Measurements from ENCODE around the gene PML. TPM values are rescaled to one million over a fixed set of nuclear protein-coding genes. Genes with fewer than 3 reads are reported as not detected.

PML gene
- total RNA-seq, 1 experiment from 2014 or later: 24.6 TPM

DNA sequence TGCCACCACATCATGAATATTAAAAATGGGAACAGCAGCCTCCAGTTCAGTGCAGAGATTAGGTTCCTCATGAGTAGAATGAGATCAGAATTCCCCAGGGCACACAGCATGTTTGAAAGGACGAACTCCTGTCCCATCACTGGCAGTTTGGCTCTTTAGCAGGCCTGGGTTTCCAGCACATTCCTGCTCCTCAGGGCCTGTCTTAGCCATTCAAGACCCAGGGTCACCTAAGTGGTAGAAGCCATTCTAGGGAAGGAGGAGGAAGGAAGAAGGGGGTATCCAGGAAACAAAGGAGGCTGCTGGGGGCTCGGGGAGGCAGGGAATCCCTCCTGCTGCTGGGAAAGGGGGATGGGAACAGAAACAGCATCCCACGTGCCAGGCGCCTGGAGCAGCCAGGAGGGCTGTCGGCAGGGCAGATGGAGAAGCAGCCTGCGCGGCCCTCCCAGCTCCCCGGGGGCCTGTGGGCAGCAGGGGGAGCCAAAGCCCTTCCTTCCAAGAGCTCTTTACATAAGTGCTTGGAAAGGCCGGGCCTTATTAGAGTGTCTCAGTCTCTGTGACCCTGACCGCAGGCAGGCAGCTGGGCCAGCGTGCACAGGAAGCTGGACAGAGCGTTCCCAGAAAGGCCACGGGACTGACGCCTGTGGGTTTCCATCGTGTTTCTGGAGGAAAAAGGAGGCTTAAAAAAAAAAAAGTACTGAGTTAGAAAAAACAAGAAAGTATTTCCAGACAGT lies 43.5 kb upstream of the PML start:
- Histone ChIP-seq H3K9me3 (ENCODE audit: control insufficient read depth, low read depth, low read length) (no peaks in the 10 kb centered on the region), H3K14ac (ENCODE audit: insufficient read depth, low read length) (no peak overlapping the region), H2AFZ (ENCODE audit: low read length) (no peak overlapping the region), H3K27me3 (ENCODE audit: insufficient read depth, low read length) (no peaks in the 10 kb centered on the region), H3K4me1 (ENCODE audit: insufficient read depth, low read length) (no peaks in the 10 kb centered on the region), H2BK120ac (ENCODE audit: low read depth, low read length, poor library complexity, severe bottlenecking) (no peak overlapping the region), H3K23ac (ENCODE audit: insufficient read length, low read depth, low read length) (no peak overlapping the region), H3K27ac (ENCODE audit: insufficient read length, low read depth, low read length) (no peak overlapping the region), H3K18ac (ENCODE audit: insufficient read length, low read depth, low read length) (no peak overlapping the region), H4K20me1 (ENCODE audit: control insufficient read depth, insufficient read depth, insufficient read length) (no peaks in the 10 kb centered on the region), H2BK12ac (ENCODE audit: insufficient read length, low read depth, low read length) (no peak overlapping the region), H4K91ac (ENCODE audit: insufficient read length, low read depth, low read length) (no peak overlapping the region), H2BK20ac (ENCODE audit: low read depth, low read length, poor library complexity, severe bottlenecking) (no peak overlapping the region), H3K4ac (ENCODE audit: low read depth, low read length) (no peak overlapping the region), H3T11ph (ENCODE audit: low read length) (no peak overlapping the region), H2BK15ac (ENCODE audit: low read depth, low read length) (no peak overlapping the region), H3K23me2 (ENCODE audit: insufficient read length, low read depth, low read length, poor library complexity, severe bottlenecking) (no peaks in the 10 kb centered on the region), H4K8ac (replicated peaks; ENCODE audit: insufficient read length, low read depth, low read length) (no peak overlapping the region), H3K56ac (ENCODE audit: insufficient read length, low read depth, low read length) (no peak overlapping the region), H3K9ac (ENCODE audit: extremely low read depth, insufficient read length, low read length) (no peak overlapping the region), H2AK5ac (ENCODE audit: insufficient read length, low read length) (no peak overlapping the region), H3K79me1 (ENCODE audit: insufficient read depth, low read depth, low read length, poor library complexity, severe bottlenecking) (no peaks in the 10 kb centered on the region), H3K4me2 (ENCODE audit: insufficient read depth, insufficient read length, low read length) (no peak overlapping the region), H3K79me2 (ENCODE audit: insufficient read depth, low read length) (no peaks in the 10 kb centered on the region), H2BK5ac (ENCODE audit: insufficient read length, low read length) (no peak overlapping the region), H4K5ac (ENCODE audit: insufficient read length, low read depth, low read length) (no peak overlapping the region)
- Mint-ChIP-seq H3K4me1 (peaks cover 9 to 30% of the 10 kb centered on the region in 2 experiments), H3K9me3 (no peaks in the 10 kb centered on the region), H3K27ac (peak overlapping the region; percentile 66 to 88 (median 68); a peak in 3 of 7 replicates), H3K4me3 (no peak overlapping the region; a peak in 1 of 5 replicates), H3K27me3 (ENCODE audit: low read depth) (peaks cover 7% of the 10 kb centered on the region), H3K36me3 (ENCODE audit: insufficient read depth in 1 of 3, low read depth in 3 of 3) (no peaks in the 10 kb centered on the region; a peak in 1 of 7 replicates)
- TF ChIP-seq, protein P1, sequence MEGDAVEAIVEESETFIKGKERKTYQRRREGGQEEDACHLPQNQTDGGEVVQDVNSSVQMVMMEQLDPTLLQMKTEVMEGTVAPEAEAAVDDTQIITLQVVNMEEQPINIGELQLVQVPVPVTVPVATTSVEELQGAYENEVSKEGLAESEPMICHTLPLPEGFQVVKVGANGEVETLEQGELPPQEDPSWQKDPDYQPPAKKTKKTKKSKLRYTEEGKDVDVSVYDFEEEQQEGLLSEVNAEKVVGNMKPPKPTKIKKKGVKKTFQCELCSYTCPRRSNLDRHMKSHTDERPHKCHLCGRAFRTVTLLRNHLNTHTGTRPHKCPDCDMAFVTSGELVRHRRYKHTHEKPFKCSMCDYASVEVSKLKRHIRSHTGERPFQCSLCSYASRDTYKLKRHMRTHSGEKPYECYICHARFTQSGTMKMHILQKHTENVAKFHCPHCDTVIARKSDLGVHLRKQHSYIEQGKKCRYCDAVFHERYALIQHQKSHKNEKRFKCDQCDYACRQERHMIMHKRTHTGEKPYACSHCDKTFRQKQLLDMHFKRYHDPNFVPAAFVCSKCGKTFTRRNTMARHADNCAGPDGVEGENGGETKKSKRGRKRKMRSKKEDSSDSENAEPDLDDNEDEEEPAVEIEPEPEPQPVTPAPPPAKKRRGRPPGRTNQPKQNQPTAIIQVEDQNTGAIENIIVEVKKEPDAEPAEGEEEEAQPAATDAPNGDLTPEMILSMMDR (conservative IDR thresholded peaks at IDR 0.05): peak; percentile 88
- WGBS (ENCODE audit: extremely low coverage, insufficient read length, low lambda C conversion rate): no CpG with 5 or more reads among the region's 15 CpGs
- peak; percentile 94 for DNase-seq

All from H9 (cell line).